HG03280 (cell line): ENCODE data around the gene RENBP.
A peak's percentile ranks its signal among the peaks of the same experiment; 100 is the strongest.

Source experiments
- ATAC-seq: cut with Tn5 transposase; IDR thresholded peaks from one replicate; pipeline ENCODE4 v1.9.1; 2021; ENCODE audit warnings: mild to moderate bottlenecking, moderate library complexity; ENCODE audit not compliant: unreplicated experiment

RENBP gene

DNA sequence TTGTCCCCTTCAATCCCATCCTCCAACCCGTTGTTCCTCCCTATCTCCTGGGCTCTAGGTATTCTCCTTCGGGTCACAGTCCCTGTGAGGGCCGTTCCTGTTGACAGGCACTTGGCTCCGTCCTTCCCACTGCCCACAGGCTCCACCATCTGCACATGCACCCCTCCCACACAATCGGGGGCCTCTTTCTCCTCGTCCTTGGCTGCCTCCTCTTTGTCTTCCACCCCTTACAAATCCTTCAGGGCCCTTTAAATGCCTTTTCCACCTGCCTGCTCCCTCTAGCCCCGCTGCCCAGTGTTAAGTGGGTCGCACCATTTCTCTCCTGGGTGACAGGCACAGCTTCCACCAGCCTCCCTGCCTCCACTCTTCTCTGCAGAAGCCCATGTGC is 42.7 kb downstream of the RENBP start:
- ATAC-seq: no peak

DNA sequence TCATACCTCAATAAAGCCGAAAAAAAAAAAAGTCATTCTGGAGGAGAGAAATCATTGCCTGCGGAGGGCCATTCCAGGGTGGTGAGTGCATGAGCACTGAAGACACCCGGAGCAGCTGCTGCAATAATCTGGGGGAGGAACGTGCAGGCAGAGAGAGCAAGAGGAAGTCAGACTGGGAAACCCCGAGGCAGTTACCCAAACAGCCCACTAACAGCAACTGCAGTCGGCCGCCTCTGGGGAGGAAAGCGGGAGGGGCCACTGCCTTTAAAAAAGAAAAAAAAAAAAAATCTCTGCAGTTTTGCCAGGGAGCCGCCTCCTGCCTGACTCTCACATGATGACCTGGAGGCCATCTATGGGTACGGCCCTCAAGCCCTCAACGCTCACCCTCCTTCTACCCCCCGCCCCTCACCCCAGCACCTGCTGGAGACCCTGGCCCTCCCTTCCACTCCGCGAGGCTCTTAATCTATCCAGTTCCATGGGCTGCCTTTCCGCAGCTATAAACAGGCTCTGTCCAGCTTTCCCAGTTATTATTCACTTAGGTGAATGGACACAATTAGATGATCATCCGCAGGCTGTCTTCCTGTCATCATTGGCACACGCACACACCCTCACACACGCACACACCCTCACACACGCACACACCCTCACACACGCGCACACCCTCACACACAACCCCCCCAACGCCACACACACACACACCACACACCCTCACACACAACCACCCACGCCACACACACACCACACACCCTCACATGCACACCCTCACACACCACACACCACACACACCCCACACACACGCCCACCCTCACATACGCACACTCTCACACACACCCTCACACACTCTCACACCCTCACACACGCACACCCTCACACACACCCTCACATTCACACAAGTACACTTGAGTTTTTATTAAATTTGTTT is 43.4 kb downstream of the RENBP start:
- peak; percentile 60 for ATAC-seq

DNA sequence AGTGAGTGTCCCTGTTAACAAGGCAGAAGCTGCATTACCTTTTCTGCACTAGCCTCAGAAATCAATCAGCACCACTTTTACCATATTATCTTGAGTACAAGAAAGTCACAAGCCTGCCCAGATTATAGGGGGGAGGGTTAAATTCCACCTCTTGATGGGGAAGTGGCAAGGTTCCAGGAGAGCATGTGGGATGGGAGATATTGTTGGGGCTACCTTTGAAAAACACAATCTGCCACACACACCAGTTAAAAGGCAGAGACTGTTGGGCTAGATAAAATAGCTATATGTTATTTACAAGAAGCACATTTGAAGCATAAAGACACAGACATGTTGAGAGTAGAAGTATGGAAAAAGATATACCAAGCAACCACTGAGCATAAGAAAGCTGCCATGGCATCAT is 46.5 kb downstream of the RENBP start:
- no peak for ATAC-seq

DNA sequence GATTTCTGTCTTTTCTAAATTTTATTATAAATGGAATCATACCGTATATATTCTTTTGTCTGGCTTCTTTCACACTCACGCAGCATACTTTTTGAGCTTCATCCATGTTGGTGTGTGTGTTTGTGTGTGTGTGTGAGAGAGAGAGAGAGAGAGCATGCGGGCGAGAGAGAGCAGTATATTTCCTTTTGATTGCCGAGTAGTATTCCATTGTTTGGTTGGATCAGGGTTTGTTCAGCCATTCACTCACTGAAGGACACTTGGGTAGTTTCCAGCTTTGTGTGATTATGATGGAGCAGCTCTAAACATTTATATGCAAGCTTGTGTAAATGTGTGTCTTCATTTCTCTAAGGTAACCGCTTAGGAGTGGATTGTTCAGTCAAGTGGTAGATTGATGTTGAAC is 55.3 kb downstream of the RENBP start:
- ATAC-seq: no peak

DNA sequence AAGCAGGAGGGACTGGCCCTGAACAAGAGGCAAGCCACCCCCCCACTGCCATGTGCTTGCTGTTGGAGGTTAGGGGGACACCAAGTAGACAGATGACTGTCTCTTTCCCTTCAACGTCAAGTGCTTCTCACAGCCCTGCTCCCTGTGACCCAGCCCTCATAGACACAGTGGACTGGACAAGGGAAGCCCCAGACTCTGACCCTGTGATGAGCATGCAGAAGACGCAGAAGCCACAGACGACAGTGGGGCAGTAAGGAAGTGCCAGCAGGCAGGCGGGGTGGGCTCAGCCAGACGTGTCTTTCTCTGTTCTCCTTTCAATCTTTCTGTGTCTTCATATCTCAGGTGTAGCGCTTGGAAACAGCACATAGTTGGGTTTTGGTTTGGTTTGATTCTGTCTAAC is 56.1 kb downstream of the RENBP start:
- ATAC-seq: no peak

DNA sequence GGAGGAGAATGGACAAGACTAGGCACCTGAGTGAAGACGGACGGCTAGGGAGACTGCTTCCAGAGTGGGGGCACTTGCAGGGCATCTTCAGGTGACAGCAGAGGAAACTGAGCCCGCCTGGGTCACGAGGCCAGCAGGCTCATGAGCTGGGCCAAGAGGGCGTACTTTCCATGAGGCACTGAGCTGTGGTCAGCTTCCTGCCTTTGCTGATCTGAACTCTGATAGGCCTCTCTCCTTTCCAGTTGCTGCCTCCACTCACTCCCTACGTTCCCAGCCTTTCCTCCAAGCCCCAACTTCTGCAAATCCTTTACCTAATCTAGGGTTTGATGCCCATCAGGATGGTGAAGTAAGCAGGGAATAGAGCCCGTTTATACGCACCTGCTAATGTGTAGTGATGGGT is 57.1 kb downstream of the RENBP start:
- ATAC-seq: no peak

DNA sequence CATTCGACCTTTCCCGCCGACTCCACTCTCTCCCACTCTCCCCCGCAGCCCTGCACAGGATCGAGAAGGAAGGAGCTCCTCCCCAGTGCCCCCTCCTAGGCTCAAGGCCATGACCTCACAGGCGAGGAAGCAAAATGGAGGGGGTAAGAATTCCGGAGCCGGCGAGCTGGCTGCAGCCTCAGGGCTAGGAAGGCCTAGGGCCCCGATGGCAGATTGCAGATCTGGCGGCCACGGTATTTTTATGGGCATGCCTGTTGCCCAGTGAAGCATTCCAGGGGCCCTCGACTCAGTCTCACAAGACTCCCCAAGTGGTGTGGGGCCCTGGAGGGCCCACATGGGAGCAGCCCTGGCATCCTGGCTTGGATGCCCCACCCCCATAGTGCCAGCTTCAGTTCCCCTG is 57.5 kb downstream of the RENBP start:
- no peak for ATAC-seq

DNA sequence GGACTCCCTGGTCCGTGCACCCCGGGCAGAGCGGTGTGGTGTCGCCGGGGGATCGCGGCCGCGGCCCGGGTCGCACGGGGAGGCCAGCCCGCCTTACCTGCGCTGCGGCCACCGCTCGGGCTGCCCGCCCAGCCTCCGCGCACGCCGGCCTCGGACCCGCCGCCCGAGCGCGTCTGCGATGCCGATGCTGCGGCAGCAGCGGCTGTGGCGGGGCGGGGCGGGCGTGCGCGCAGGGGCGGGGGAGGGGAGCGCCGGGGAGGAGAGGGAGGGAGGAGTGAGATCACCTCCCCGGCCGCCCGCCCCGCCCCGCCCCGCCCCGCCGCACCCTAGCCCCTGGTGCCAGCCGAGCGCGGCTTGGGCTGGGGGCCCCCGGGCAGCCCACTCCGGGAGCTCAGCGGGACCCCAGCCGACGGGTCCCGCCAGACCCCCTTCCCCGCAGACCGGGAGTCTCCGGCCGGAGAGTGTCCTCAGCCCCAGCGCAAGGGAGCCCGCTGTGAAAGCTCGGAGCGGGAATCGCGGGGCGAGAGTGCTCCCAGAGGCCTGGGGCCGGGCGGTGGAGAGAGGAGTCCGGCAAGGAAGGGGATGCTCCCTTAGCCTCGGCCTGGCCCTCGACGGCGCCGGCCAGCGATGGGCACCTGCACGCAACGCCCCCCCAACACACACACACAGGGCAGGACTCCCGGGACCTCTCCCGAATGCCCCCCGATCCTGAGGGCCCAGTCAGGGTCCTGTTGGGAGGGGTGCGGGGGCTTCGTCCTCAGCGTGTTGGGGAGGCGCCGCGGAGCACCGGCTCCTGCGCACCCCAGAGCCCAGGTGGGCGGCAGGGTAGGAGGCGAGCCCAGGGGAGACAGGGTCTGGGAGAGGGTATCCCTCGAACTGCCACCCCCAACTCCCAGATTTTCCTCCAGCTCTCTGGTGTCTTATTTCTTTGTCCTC is 58.2 kb downstream of the RENBP start, which contains the start of gene L1CAM:
Gene L1CAM (minus strand): TSS at position 206 of the 936 bp plus-strand sequence. CDS start 10,337 bp downstream, outside the sequence.
- ATAC-seq: no peak
